Memory B cell (primary cell): ENCODE measurements around the gene CERS6.

Experiments
- ATAC-seq: fragments of 150-1000 bp; cut with Tn5 transposase; 2 replicates; pipeline ENCODE4 v1.10.0; 2021; ENCODE audit warnings: low read depth, mild to moderate bottlenecking, moderate library complexity
- DNase-seq, 2 donors: peaks; one replicate each; pipeline ENCODE4 v3.0.0; 2022; ENCODE audit warnings: low spot score in 2 of 2
- H3K27ac Mint-ChIP-seq: one replicate; pipeline ENCODE4 v1.8.0; 2022; ENCODE audit warnings: mild to moderate bottlenecking, moderate library complexity, mixed read lengths
- H3K27me3 Mint-ChIP-seq: one replicate; pipeline ENCODE4 v1.8.0; 2022; ENCODE audit warnings: mixed read lengths
- H3K36me3 Mint-ChIP-seq: one replicate; pipeline ENCODE4 v1.8.0; 2022; ENCODE audit warnings: mild to moderate bottlenecking, mixed read lengths
- H3K4me1 Mint-ChIP-seq: one replicate; pipeline ENCODE4 v1.8.0; 2022; ENCODE audit warnings: mixed read lengths
- H3K4me3 Mint-ChIP-seq: one replicate; pipeline ENCODE4 v1.8.0; 2022; ENCODE audit warnings: mild to moderate bottlenecking, moderate library complexity, mixed read lengths
- H3K9me3 Mint-ChIP-seq: one replicate; pipeline ENCODE4 v1.8.0; 2022; ENCODE audit warnings: mixed read lengths

CERS6 gene

DNA sequence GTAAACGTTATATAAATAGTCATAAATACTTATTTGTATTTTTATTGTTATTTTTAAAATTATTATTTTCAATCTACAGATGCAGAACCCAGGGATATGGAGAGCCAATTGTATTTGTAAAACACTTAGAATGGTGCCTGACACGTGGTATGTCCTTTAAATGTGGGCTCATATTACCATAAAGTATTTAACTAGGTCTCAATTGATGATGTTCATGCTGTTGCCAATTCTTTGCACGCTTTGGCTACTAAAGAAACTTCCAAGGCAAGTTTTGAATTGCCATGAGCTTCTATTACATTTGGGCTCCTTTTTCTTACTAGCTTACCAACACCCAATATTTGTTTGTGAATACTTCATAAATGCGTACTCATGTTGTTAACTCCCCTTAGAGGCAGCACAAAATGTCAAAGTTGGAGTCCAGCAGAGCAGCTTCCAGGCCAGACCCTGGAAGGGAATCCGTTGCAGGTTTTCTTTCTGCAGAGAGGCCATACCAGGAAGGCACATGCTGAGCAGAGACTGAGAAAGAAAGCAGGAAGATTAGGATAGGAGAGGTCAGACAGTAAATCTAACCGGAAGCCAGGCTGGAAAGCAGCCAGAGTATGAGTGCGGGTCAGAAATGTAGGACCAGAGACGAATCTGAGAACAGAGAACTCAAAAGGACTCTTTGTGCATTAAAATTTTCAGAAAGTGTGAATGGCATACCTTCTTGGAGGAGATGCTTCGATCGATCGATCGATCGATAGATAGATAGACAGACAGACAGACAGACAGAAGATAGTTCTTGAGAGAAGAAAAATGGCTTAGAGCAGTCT is 342.2 kb downstream of the CERS6 start:
- no peak for DNase-seq
- H3K9me3 Mint-ChIP-seq: peaks cover 2% of the 10 kb centered on the region
- H3K4me1 Mint-ChIP-seq: no peaks in the 10 kb centered on the region
- no peak for ATAC-seq
- no peak overlapping the region for H3K4me3 Mint-ChIP-seq
- H3K27me3 Mint-ChIP-seq: peaks cover 2% of the 10 kb centered on the region
- no peak overlapping the region for H3K27ac Mint-ChIP-seq
- no peaks in the 10 kb centered on the region for H3K36me3 Mint-ChIP-seq

- H3K27ac Mint-ChIP-seq: no peak overlapping the region
- no peaks in the 10 kb centered on the region for H3K4me1 Mint-ChIP-seq
- DNase-seq: no peak
- no peaks in the 10 kb centered on the region for H3K36me3 Mint-ChIP-seq
- no peak overlapping the region for H3K4me3 Mint-ChIP-seq
- peaks cover 2% of the 10 kb centered on the region for H3K27me3 Mint-ChIP-seq
- ATAC-seq: no peak
- peaks cover 2% of the 10 kb centered on the region for H3K9me3 Mint-ChIP-seq
Observed at GRCh38 chr2:168798888-168799410, 342.9 kb downstream of the CERS6 start.

GRCh38 chr2:168801471-168801870 is 345.4 kb downstream of the CERS6 start:
- Mint-ChIP-seq H3K4me3 (no peak overlapping the region), H3K27me3 (no peaks in the 10 kb centered on the region), H3K27ac (no peak overlapping the region), H3K9me3 (no peaks in the 10 kb centered on the region), H3K4me1 (no peaks in the 10 kb centered on the region), H3K36me3 (no peaks in the 10 kb centered on the region)
- ATAC-seq: no peak
- no peak for DNase-seq

DNA sequence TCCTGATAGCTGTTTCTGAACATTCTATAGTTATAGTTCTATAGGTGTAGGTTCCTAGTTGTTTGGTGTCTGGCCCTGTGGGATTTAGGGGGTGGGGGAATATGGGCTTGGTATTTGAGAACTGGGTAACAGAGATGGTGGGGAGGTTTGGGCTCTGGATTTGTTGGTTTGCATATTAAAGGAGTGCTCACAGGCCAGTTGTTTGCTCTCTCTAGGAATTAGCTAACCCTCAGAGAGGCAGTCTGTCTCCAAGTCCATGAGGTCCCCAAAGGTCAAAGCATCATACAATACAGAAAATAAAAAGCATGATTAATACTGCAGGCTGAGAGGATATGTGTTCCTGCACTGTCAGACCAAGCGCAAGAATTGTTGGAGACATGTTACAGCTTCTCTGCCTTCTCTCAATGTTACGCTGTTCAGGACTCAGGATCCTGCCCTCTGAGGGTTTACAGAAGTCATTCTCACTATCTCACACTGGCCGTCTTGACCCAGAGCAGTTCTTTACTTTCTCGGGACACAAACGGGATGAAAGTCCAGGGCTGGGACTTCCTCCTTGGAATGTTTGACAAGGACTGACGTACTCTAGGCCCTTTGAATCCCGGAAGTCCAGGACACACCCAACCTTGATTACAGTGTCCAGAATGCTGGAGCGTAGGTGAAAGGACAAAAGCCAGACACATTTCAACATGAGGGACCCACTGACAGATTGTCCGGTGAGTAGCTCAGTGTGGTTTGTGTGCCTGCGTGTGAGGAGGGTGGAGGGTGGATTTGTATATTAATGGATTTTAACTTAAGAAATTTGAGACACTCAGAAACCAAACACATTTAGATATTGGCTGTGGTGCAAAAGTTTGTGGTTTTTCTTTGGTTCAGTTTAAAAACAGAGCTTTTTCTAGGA is 346.1 kb downstream of the CERS6 start, which contains the start of gene NOSTRIN:
Gene NOSTRIN, plus strand, starts transcription at position 677 of the 898 bp plus-strand sequence. Its CDS starts 10 bp downstream, at position 687.
- Mint-ChIP-seq H3K36me3 (no peaks in the 10 kb centered on the region), H3K9me3 (no peaks in the 10 kb centered on the region), H3K4me3 (no peak within 1 kb of the TSS), H3K4me1 (no peaks in the 10 kb centered on the region), H3K27me3 (no peaks in the 10 kb centered on the region), H3K27ac (no peak within 1 kb of the TSS)
- DNase-seq (no peak), ATAC-seq (no peak)

DNA sequence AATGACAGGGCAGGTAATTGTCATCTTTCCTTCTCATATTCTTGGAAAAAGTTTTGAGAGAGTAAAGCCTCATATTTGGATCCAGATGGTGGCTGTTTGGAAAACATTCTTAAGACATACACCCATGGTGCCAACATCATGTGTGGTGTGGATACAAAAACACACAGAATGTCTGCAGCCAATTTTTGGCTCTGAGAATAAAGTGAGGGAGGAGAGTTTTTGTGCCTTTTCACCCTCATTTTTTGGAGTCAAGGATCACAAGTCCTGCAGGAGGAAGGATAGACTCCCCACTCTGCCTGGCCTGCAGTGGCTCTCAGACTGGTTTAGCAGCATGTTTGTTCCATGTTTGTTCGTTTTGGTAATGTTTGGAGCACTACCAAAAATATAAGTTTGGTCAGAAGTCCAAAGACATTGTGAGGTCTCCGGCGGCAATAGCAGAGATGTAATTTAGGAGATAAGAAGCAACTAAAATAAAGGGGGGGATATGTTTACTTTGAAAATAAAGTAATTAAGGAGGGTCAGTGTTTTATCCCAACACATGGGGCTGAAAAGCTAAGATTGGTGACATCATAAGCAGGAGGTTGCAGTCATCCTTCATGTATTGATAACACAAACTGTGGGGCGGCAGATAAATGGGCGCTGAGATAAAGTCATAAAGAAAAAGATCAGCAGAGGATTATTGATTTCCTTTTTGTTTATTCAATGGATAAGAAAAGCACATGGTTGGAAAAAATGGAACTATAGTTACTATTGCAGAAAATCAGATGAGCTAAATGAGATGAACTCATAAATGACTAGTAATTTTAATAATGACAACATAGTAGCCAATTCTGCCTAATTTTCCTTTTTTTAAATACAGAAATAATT is 347.0 kb downstream of the CERS6 start:
- Mint-ChIP-seq H3K27me3 (no peaks in the 10 kb centered on the region), H3K4me3 (no peak overlapping the region), H3K4me1 (no peaks in the 10 kb centered on the region), H3K27ac (no peak overlapping the region), H3K36me3 (no peaks in the 10 kb centered on the region), H3K9me3 (no peaks in the 10 kb centered on the region)
- ATAC-seq: no peak
- DNase-seq: no peak

GRCh38 chr2:168804214-168804613 is 348.1 kb downstream of the CERS6 start:
- no peak for ATAC-seq

DNA sequence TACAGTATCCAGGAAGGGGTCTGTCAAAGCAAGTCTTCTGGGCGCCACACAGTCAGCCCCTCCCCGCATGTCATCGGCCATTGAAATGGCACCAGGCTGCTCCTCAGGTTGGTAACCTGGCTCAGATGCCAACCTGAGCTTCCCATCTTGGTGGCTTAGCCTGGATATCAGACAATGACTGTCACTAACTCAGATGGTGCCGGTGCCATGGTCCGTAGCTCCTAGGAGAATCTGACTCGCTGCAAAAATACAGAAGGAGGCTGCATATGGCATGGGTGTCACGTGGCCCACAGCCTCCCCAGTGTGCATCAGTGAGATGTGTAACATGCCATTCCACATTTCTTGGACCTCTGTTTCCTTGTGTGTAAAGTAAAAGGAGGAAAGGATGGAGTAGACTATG is 349.5 kb downstream of the CERS6 start:
- no peak for DNase-seq
- H3K9me3 Mint-ChIP-seq: no peaks in the 10 kb centered on the region
- no peak for ATAC-seq
- H3K27me3 Mint-ChIP-seq: no peaks in the 10 kb centered on the region
- no peak overlapping the region for H3K4me3 Mint-ChIP-seq
- no peak overlapping the region for H3K27ac Mint-ChIP-seq
- no peaks in the 10 kb centered on the region for H3K4me1 Mint-ChIP-seq
- no peaks in the 10 kb centered on the region for H3K36me3 Mint-ChIP-seq

More at GRCh38 chr2:168804214-168804613, 348.1 kb downstream of the CERS6 start:
- no peak overlapping the region for H3K27ac Mint-ChIP-seq
- H3K9me3 Mint-ChIP-seq: no peaks in the 10 kb centered on the region
- no peaks in the 10 kb centered on the region for H3K36me3 Mint-ChIP-seq
- H3K4me3 Mint-ChIP-seq: no peak overlapping the region
- no peaks in the 10 kb centered on the region for H3K4me1 Mint-ChIP-seq
- DNase-seq: no peak
- H3K27me3 Mint-ChIP-seq: no peaks in the 10 kb centered on the region

DNA sequence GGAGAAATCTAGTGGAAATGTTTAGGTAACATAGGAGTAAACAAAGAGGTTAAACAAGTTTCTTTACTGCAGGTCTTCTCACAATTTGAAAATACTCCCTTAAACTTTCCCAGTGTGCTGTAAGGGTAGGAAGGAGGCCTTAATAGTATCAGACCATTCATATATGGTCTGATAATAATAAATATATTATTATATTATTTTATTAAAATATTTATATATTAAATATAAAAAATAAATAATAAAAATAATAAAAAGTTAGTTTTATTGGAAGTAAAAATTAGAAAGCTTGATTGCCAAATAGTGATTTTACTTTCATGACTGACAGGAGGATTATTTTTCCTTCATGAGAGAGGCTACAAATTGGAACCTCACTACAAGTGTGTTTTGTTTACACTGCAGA is 353.5 kb downstream of the CERS6 start:
- H3K36me3 Mint-ChIP-seq: no peaks in the 10 kb centered on the region
- no peaks in the 10 kb centered on the region for H3K4me1 Mint-ChIP-seq
- H3K9me3 Mint-ChIP-seq: no peaks in the 10 kb centered on the region
- no peak overlapping the region for H3K4me3 Mint-ChIP-seq
- ATAC-seq: no peak
- H3K27ac Mint-ChIP-seq: no peak overlapping the region
- DNase-seq: no peak
- no peaks in the 10 kb centered on the region for H3K27me3 Mint-ChIP-seq

GRCh38 chr2:168810235-168810634 is 354.2 kb downstream of the CERS6 start:
- Mint-ChIP-seq H3K4me1 (no peaks in the 10 kb centered on the region), H3K27me3 (no peaks in the 10 kb centered on the region), H3K4me3 (no peak overlapping the region), H3K9me3 (no peaks in the 10 kb centered on the region), H3K27ac (no peak overlapping the region), H3K36me3 (no peaks in the 10 kb centered on the region)
- DNase-seq (no peak), ATAC-seq (no peak)

DNA sequence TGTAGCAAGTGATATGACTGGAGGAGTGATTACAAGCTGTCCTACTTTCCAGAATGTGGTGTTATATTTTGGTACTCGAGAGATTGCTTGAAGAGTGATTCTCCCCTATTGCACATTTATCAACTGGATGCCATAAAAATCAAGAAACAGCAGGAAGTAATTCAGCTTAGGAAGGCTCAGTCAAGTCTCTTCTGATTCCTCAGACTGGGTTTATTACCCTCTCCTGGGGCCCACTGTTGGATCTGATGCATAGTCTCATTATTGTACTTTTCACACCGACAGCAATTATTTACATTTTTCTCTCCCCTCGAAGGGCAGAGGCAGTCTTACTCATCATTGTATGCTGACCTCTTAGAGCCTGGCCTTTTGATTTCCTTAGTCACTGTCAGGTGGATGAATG is 355.6 kb downstream of the CERS6 start:
- ATAC-seq: no peak
- Mint-ChIP-seq H3K27ac (no peak overlapping the region), H3K9me3 (no peaks in the 10 kb centered on the region), H3K4me1 (no peaks in the 10 kb centered on the region), H3K4me3 (no peak overlapping the region), H3K36me3 (no peaks in the 10 kb centered on the region), H3K27me3 (peaks cover 2% of the 10 kb centered on the region)
- DNase-seq: no peak

GRCh38 chr2:168814046-168814445 is 358.0 kb downstream of the CERS6 start:
- Mint-ChIP-seq H3K4me1 (no peaks in the 10 kb centered on the region), H3K27me3 (peaks cover 2% of the 10 kb centered on the region), H3K4me3 (no peak overlapping the region), H3K27ac (no peak overlapping the region), H3K36me3 (no peaks in the 10 kb centered on the region), H3K9me3 (no peaks in the 10 kb centered on the region)
- no peak for DNase-seq
- no peak for ATAC-seq

- H3K9me3 Mint-ChIP-seq: no peaks in the 10 kb centered on the region
Observed at GRCh38 chr2:168814939-168815907, 359.2 kb downstream of the CERS6 start.

GRCh38 chr2:168816369-168816768 is 360.3 kb downstream of the CERS6 start:
- Mint-ChIP-seq H3K36me3 (no peaks in the 10 kb centered on the region), H3K4me3 (no peak overlapping the region), H3K27me3 (peaks cover 2% of the 10 kb centered on the region), H3K9me3 (no peaks in the 10 kb centered on the region), H3K4me1 (no peaks in the 10 kb centered on the region), H3K27ac (no peak overlapping the region)
- DNase-seq (no peak), ATAC-seq (no peak)

More at GRCh38 chr2:168814939-168815907, 359.2 kb downstream of the CERS6 start:
- H3K36me3 Mint-ChIP-seq: no peaks in the 10 kb centered on the region
- no peak overlapping the region for H3K27ac Mint-ChIP-seq
- H3K27me3 Mint-ChIP-seq: peaks cover 2% of the 10 kb centered on the region
- no peak for ATAC-seq
- no peaks in the 10 kb centered on the region for H3K4me1 Mint-ChIP-seq
- DNase-seq: no peak
- no peak overlapping the region for H3K4me3 Mint-ChIP-seq
